PC-3 (cell line): ENCODE data around the gene TH. TPM values are rescaled to one million over a fixed set of nuclear protein-coding genes. Genes with fewer than 3 reads are reported as not detected.

Experiments
- ATAC-seq: fragments of 200-7000 bp; cut with Tn5 transposase; 2 replicates; pipeline ENCODE4 v1.9.1; 2020; ENCODE audit warnings: mild to moderate bottlenecking, moderate library complexity
- BruUV-seq: library from RNA; stranded (reverse); fragments of 400-500 nt; replicated peaks from 2 replicates; lab custom pipeline; 2021; lab: Mats Ljungman, UMichigan
- CTCF ChIA-PET: fragments of 300-600 bp; sonication (Branson Sonifier 250); formaldehyde crosslinking; loops from one replicate; lab custom pipeline; 2022; ENCODE audit warnings: antibody characterized with exemption; lab: Charles Lee
- POLR2A ChIA-PET: fragments of 300-600 bp; sonication (Branson Sonifier 250); formaldehyde crosslinking; loops from one replicate; lab custom pipeline; 2022; ENCODE audit warnings: antibody characterized with exemption; ENCODE audit not compliant: unreplicated experiment; lab: Charles Lee
- DNase-seq: peaks from one replicate; pipeline ENCODE4 v3.0.0-alpha.2; 2015
- H2AFZ ChIP-seq: fragments of 300-600 bp; sonication (generic); 2 replicates; pipeline ENCODE4 v1.6.0; 2016; ENCODE audit warnings: antibody characterized with exemption, low read length
- H3F3A ChIP-seq: fragments of 300-600 bp; sonication (generic); one replicate; pipeline ENCODE4 v1.6.0; 2017; ENCODE audit warnings: antibody characterized with exemption, low read length, control low read depth, mild to moderate bottlenecking; ENCODE audit not compliant: unreplicated experiment
- H3K27ac ChIP-seq: fragments of 300-600 bp; sonication (generic); 2 replicates; pipeline ENCODE4 v1.5.1; 2016; ENCODE audit warnings: mild to moderate bottlenecking, low read length
- H3K27me3 ChIP-seq: fragments of 300-600 bp; sonication (generic); 2 replicates; pipeline ENCODE4 v1.6.1; 2016; ENCODE audit warnings: low read length, mixed read lengths
- H3K36me3 ChIP-seq: fragments of 300-600 bp; sonication (generic); 2 replicates; pipeline ENCODE4 v1.6.1; 2016; ENCODE audit warnings: low read depth, mixed run types, low read length, mixed read lengths
- H3K4me1 ChIP-seq: fragments of 300-600 bp; sonication (generic); 2 replicates; pipeline ENCODE4 v1.5.1; 2016; ENCODE audit warnings: low read length; ENCODE audit not compliant: insufficient read depth
- H3K4me2 ChIP-seq: fragments of 300-600 bp; sonication (generic); 2 replicates; pipeline ENCODE4 v1.6.0; 2016; ENCODE audit warnings: low read length
- H3K4me3 ChIP-seq: fragments of 300-600 bp; sonication (generic); 2 replicates; pipeline ENCODE4 v1.5.1; 2016; ENCODE audit warnings: mild to moderate bottlenecking, low read length, mixed read lengths
- H3K79me2 ChIP-seq: fragments of 300-600 bp; sonication (generic); 2 replicates; pipeline ENCODE4 v1.6.1; 2017; ENCODE audit warnings: low read length, mixed read lengths
- H3K9ac ChIP-seq: fragments of 300-600 bp; sonication (generic); 2 replicates; pipeline ENCODE4 v1.6.0; 2016; ENCODE audit warnings: mild to moderate bottlenecking, low read length
- H3K9me2 ChIP-seq: fragments of 300-600 bp; sonication (generic); replicated peaks from 2 replicates; pipeline ENCODE4 v1.6.1; 2016; ENCODE audit warnings: mixed run types, low read length, mixed read lengths
- H3K9me3 ChIP-seq: fragments of 300-600 bp; sonication (generic); 2 replicates; pipeline ENCODE4 v1.6.1; 2016; ENCODE audit warnings: low read length, mixed read lengths
- H4K20me1 ChIP-seq: fragments of 300-600 bp; sonication (generic); 2 replicates; pipeline ENCODE4 v1.6.1; 2016; ENCODE audit warnings: low read length, mixed read lengths
- EZH2 ChIP-seq: fragments of 300-600 bp; sonication (generic); IDR thresholded peaks from one replicate; pipeline ENCODE4 v1.6.1; 2017; ENCODE audit warnings: antibody characterized with exemption, mild to moderate bottlenecking, low read length; ENCODE audit not compliant: unreplicated experiment
- EZH2phosphoT487 ChIP-seq: fragments of 300-600 bp; sonication (generic); IDR thresholded peaks from 2 replicates; pipeline ENCODE4 v1.6.1; 2018; ENCODE audit warnings: mild to moderate bottlenecking, antibody characterized with exemption, low read length, borderline replicate concordance
- intact Hi-C: fragments of 100-400 bp; cut with micrococcal nuclease; formaldehyde crosslinking; loops from 2 replicates; pipeline ENCODE4 v1.9.0; 2023
- total RNA-seq: library from RNA; depleted of rRNA; stranded (reverse); fragments of >200 nt; gene quantifications from 2 replicates; pipeline ENCODE4 v1.2.3, GENCODE V29; 2014
- TF ChIP-seq, protein P1 (sequence below): fragments of 300-600 bp; sonication (generic); conservative IDR thresholded peaks from 2 replicates; pipeline ENCODE4 v1.5.1; 2017; ENCODE audit warnings: antibody characterized with exemption, low read depth, mild to moderate bottlenecking, low read length

Gene TH
- total RNA-seq, 1 experiment from 2014 or later: 8.3 TPM

DNA sequence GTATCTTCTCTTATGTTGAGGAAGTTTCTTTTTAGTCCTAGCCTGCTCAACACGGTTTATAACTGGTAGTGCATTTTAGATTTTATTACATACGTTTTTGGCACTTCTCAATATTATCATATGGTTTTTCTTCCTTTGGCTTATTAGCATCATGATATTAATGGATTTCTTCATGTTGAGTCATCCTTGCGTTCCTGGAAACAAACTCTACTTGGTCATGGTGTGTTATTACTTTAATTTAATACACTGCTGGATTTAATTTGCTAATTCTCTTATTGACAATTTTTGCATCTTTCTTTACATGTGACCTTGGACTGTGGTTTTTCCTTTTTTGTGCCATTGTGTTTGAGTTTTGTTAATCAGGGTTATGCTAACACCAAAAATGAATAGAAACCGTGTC lies 52.9 kb downstream of the TH start:
- H3K27ac ChIP-seq: no peak overlapping the region
- H3K9ac ChIP-seq: no peak overlapping the region
- ATAC-seq (no peak), DNase-seq (no peak)
- no peaks in the 10 kb centered on the region for H3K9me3 ChIP-seq
- no peaks in the 10 kb centered on the region for H4K20me1 ChIP-seq
- H3K4me1 ChIP-seq: peaks cover 7% of the 10 kb centered on the region; the same call in 1 of the 2 replicates
- H3K4me2 ChIP-seq: no peak overlapping the region
- no peaks in the 10 kb centered on the region for H3K27me3 ChIP-seq
- no TSS peak for BruUV-seq
- intact Hi-C loops: no loop called here
- ChIA-PET POLR2A (no interaction called here), CTCF (no interaction called here)
- no peaks in the 10 kb centered on the region for H3K36me3 ChIP-seq
- no peaks in the 10 kb centered on the region for H3F3A ChIP-seq
- TF ChIP-seq EZH2phosphoT487 (no peak), EZH2 (no peak)
- TF ChIP-seq, protein P1, sequence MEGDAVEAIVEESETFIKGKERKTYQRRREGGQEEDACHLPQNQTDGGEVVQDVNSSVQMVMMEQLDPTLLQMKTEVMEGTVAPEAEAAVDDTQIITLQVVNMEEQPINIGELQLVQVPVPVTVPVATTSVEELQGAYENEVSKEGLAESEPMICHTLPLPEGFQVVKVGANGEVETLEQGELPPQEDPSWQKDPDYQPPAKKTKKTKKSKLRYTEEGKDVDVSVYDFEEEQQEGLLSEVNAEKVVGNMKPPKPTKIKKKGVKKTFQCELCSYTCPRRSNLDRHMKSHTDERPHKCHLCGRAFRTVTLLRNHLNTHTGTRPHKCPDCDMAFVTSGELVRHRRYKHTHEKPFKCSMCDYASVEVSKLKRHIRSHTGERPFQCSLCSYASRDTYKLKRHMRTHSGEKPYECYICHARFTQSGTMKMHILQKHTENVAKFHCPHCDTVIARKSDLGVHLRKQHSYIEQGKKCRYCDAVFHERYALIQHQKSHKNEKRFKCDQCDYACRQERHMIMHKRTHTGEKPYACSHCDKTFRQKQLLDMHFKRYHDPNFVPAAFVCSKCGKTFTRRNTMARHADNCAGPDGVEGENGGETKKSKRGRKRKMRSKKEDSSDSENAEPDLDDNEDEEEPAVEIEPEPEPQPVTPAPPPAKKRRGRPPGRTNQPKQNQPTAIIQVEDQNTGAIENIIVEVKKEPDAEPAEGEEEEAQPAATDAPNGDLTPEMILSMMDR: no peak
- H3K79me2 ChIP-seq: no peaks in the 10 kb centered on the region
- H2AFZ ChIP-seq: no peak overlapping the region
- no peak overlapping the region for H3K4me3 ChIP-seq
- H3K9me2 ChIP-seq: no peaks in the 10 kb centered on the region

DNA sequence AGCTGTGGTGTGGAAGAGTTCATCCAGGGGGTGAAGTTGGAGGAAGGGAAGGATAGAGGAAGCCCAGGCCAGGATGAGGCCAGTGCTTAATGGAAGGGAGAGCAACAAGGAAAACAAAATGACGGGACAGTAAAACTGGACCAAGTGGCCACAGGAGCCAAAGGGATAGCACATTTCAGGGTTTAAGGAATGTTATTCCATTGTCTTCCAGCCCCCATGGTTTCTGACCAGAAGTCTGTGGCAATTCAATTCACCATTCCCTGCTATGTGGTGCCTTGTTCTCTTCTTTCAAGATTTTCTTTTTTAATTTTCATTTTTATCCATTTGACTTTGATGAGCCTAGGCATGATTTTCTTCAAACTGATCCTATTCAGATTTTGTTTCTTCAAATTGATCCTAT lies 54.9 kb downstream of the TH start:
- no TSS peak for BruUV-seq
- no peak overlapping the region for H3K4me2 ChIP-seq
- H3K4me1 ChIP-seq: no peaks in the 10 kb centered on the region
- no peaks in the 10 kb centered on the region for H3K27me3 ChIP-seq
- H3F3A ChIP-seq: no peaks in the 10 kb centered on the region
- H3K27ac ChIP-seq: no peak overlapping the region
- no peak overlapping the region for H2AFZ ChIP-seq
- no peaks in the 10 kb centered on the region for H3K36me3 ChIP-seq
- ChIA-PET CTCF (no interaction called here), POLR2A (no interaction called here)
- no peaks in the 10 kb centered on the region for H3K9me2 ChIP-seq
- no peak overlapping the region for H3K4me3 ChIP-seq
- no peaks in the 10 kb centered on the region for H4K20me1 ChIP-seq
- DNase-seq (no peak), ATAC-seq (no peak)
- H3K9ac ChIP-seq: no peak overlapping the region
- H3K79me2 ChIP-seq: no peaks in the 10 kb centered on the region
- intact Hi-C loops: no loop called here
- TF ChIP-seq, protein P1: no peak
- no peak for TF ChIP-seq EZH2phosphoT487
- no peak for TF ChIP-seq EZH2
- H3K9me3 ChIP-seq: no peaks in the 10 kb centered on the region

DNA sequence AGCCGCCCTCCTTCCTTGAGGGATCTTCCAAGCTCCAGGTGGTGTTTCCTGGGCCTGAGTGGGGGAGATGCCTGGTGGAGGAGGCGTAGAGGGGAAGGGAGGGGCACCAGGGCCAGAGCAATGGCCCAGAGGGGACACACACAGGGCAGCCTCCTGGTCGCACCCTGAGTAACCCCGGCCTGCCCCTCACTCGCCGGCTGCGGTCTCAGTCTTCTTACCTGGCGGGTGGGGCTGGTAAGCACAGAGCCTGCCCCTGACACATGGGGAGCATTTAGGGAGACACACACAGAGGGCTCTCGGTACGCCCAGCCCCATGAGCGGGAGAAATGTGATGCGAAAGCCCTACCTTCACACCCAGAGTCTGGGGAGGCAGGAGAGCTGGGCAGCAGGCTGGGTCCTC lies 56.3 kb downstream of the TH start:
- intact Hi-C loops: no loop called here
- ATAC-seq: no peak

More for the DNA sequence above, 56.3 kb downstream of the TH start:
- Histone ChIP-seq H3K4me2 (no peak overlapping the region), H3K36me3 (no peaks in the 10 kb centered on the region), H3K9me3 (no peaks in the 10 kb centered on the region), H3F3A (no peaks in the 10 kb centered on the region), H3K4me1 (no peaks in the 10 kb centered on the region), H3K27ac (no peak overlapping the region), H3K4me3 (no peak overlapping the region), H3K9ac (no peak overlapping the region), H2AFZ (no peak overlapping the region), H3K9me2 (no peaks in the 10 kb centered on the region), H3K27me3 (no peaks in the 10 kb centered on the region), H4K20me1 (no peaks in the 10 kb centered on the region), H3K79me2 (no peaks in the 10 kb centered on the region)
- TF ChIP-seq EZH2phosphoT487: no peak
- no peak for TF ChIP-seq EZH2
- TF ChIP-seq, protein P1: no peak
- ChIA-PET POLR2A (no interaction called here), CTCF (no interaction called here)
- no peak for DNase-seq
- no TSS peak for BruUV-seq
